Erythroblast (primary cell): Measurements from ENCODE around the gene ANAPC5.
"Not testable (repeated sequence)": the region's sequence is repeated elsewhere in the genome, so short reads cannot be mapped to it uniquely, and the experiment has no call there.

Experiments
- GATA1 ChIP-seq: IDR thresholded peaks from 2 replicates; pipeline ENCODE4 v1.6.1; 2011; ENCODE audit warnings: low read depth, mild to moderate bottlenecking, control low read depth, low read length, moderate library complexity
- POLR2A ChIP-seq: IDR thresholded peaks from 2 replicates; pipeline ENCODE4 v1.6.1; 2011; ENCODE audit warnings: mild to moderate bottlenecking, low read length

GRCh38 chr12:121310231-121310630 lies 42.0 kb downstream of the ANAPC5 start:
- TF ChIP-seq POLR2A, GATA1: not testable (repeated sequence)
